H9 (cell line): ENCODE results near the gene TNFRSF21. TPM values are rescaled to one million over a fixed set of nuclear protein-coding genes. Genes with fewer than 3 reads are reported as not detected.
A peak's percentile ranks its signal among the peaks of the same experiment; 100 is the strongest.
"Not testable (repeated sequence)": the region's sequence is repeated elsewhere in the genome, so short reads cannot be mapped to it uniquely, and the experiment has no call there.

Source experiments
- DNase-seq: peaks from one replicate; pipeline ENCODE4 v3.0.0-alpha.2; 2017
- H2AFZ ChIP-seq: one replicate; pipeline ENCODE4 v1.6.1; 2013; ENCODE audit warnings: mild to moderate bottlenecking, low read length, control low read depth, moderate library complexity
- H2AK5ac ChIP-seq: 2 replicates; pipeline ENCODE4 v1.6.1; 2013; ENCODE audit warnings: low read length, control low read depth, mixed read lengths; ENCODE audit not compliant: insufficient read length
- H2BK120ac ChIP-seq: one replicate; pipeline ENCODE4 v1.6.1; 2013; ENCODE audit warnings: low read depth, mild to moderate bottlenecking, low read length, control low read depth, inconsistent platforms; ENCODE audit not compliant: poor library complexity, severe bottlenecking
- H2BK12ac ChIP-seq: 2 replicates; pipeline ENCODE4 v1.6.1; 2013; ENCODE audit warnings: low read length, control low read depth, mixed read lengths, low read depth; ENCODE audit not compliant: insufficient read length
- H2BK15ac ChIP-seq: 2 replicates; pipeline ENCODE4 v1.6.1; 2013; ENCODE audit warnings: low read depth, low read length, control low read depth
- H2BK20ac ChIP-seq: one replicate; pipeline ENCODE4 v1.6.1; 2013; ENCODE audit warnings: low read depth, mild to moderate bottlenecking, low read length, control low read depth, inconsistent platforms; ENCODE audit not compliant: poor library complexity, severe bottlenecking
- H2BK5ac ChIP-seq: 2 replicates; pipeline ENCODE4 v1.6.1; 2013; ENCODE audit warnings: low read length, control low read depth, mixed read lengths; ENCODE audit not compliant: insufficient read length
- H3K14ac ChIP-seq: 2 replicates; pipeline ENCODE4 v1.6.1; 2013; ENCODE audit warnings: low read length, control low read depth; ENCODE audit not compliant: insufficient read depth
- H3K18ac ChIP-seq: 2 replicates; pipeline ENCODE4 v1.6.1; 2013; ENCODE audit warnings: low read depth, mild to moderate bottlenecking, mixed read lengths, low read length, control low read depth; ENCODE audit not compliant: insufficient read length
- H3K23ac ChIP-seq: 2 replicates; pipeline ENCODE4 v1.6.1; 2013; ENCODE audit warnings: low read length, control low read depth, mixed read lengths, low read depth; ENCODE audit not compliant: insufficient read length
- H3K23me2 ChIP-seq: 2 replicates; pipeline ENCODE4 v1.6.1; 2013; ENCODE audit warnings: low read depth, mild to moderate bottlenecking, mixed read lengths, low read length, control low read depth; ENCODE audit not compliant: insufficient read length, poor library complexity, severe bottlenecking
- H3K27ac ChIP-seq: 2 replicates; pipeline ENCODE4 v1.5.1; 2013; ENCODE audit warnings: low read length, control low read depth, mixed read lengths, low read depth; ENCODE audit not compliant: insufficient read length
- H3K27me3 ChIP-seq: 2 replicates; pipeline ENCODE4 v1.6.1; 2013; ENCODE audit warnings: low read length, control low read depth, inconsistent platforms; ENCODE audit not compliant: insufficient read depth
- H3K4ac ChIP-seq: 2 replicates; pipeline ENCODE4 v1.6.1; 2013; ENCODE audit warnings: low read depth, mild to moderate bottlenecking, control low read depth, inconsistent platforms, low read length, moderate library complexity
- H3K4me1 ChIP-seq: 2 replicates; pipeline ENCODE4 v1.6.1; 2013; ENCODE audit warnings: low read length, control low read depth, inconsistent platforms; ENCODE audit not compliant: insufficient read depth
- H3K4me2 ChIP-seq: 2 replicates; pipeline ENCODE4 v1.6.1; 2013; ENCODE audit warnings: low read length, control low read depth, mixed read lengths; ENCODE audit not compliant: insufficient read length, insufficient read depth
- H3K56ac ChIP-seq: 2 replicates; pipeline ENCODE4 v1.6.1; 2013; ENCODE audit warnings: low read depth, mild to moderate bottlenecking, mixed read lengths, low read length, control low read depth; ENCODE audit not compliant: insufficient read length
- H3K79me1 ChIP-seq: 2 replicates; pipeline ENCODE4 v1.6.1; 2013; ENCODE audit warnings: low read depth, mild to moderate bottlenecking, moderate library complexity, low read length, control low read depth, inconsistent platforms; ENCODE audit not compliant: insufficient read depth, poor library complexity, severe bottlenecking
- H3K79me2 ChIP-seq: 2 replicates; pipeline ENCODE4 v1.6.1; 2013; ENCODE audit warnings: low read length, control low read depth, inconsistent platforms; ENCODE audit not compliant: insufficient read depth
- H3K9ac ChIP-seq: 2 replicates; pipeline ENCODE4 v1.6.1; 2013; ENCODE audit warnings: low read length, control low read depth, mixed read lengths; ENCODE audit not compliant: insufficient read length; ENCODE audit errors: extremely low read depth
- H3K9me3 ChIP-seq: one replicate; pipeline ENCODE4 v1.6.1; 2013; ENCODE audit warnings: low read depth, low read length, inconsistent platforms; ENCODE audit not compliant: control insufficient read depth
- H3T11ph ChIP-seq: one replicate; pipeline ENCODE4 v1.6.1; 2013; ENCODE audit warnings: mild to moderate bottlenecking, low read length, control low read depth, inconsistent platforms
- H4K20me1 ChIP-seq: one replicate; pipeline ENCODE4 v1.6.1; 2013; ENCODE audit not compliant: control insufficient read depth, insufficient read length, insufficient read depth
- H4K5ac ChIP-seq: 2 replicates; pipeline ENCODE4 v1.6.1; 2013; ENCODE audit warnings: low read depth, mild to moderate bottlenecking, mixed read lengths, low read length, control low read depth; ENCODE audit not compliant: insufficient read length
- H4K8ac ChIP-seq: replicated peaks from 2 replicates; pipeline ENCODE4 v1.6.1; 2013; ENCODE audit warnings: low read length, control low read depth, mixed read lengths, low read depth; ENCODE audit not compliant: insufficient read length
- H4K91ac ChIP-seq: 2 replicates; pipeline ENCODE4 v1.6.1; 2013; ENCODE audit warnings: low read depth, mild to moderate bottlenecking, moderate library complexity, mixed read lengths, low read length, control low read depth; ENCODE audit not compliant: insufficient read length
- H3K27ac Mint-ChIP-seq, 3 experiments: 2 replicates in 2 of 3; 3 replicates in 1 of 3; pipeline ENCODE4 v1.8.0; 2020 to 2021; ENCODE audit warnings: mixed read lengths in 3 of 3, mild to moderate bottlenecking in 1 of 3, moderate library complexity in 1 of 3
- H3K27me3 Mint-ChIP-seq: 2 replicates; pipeline ENCODE4 v1.8.0; 2021; ENCODE audit warnings: low read depth, mild to moderate bottlenecking, moderate library complexity, mixed read lengths
- H3K36me3 Mint-ChIP-seq, 3 experiments: 2 replicates in 2 of 3; 3 replicates in 1 of 3; pipeline ENCODE4 v1.8.0; 2020 to 2021; ENCODE audit warnings: low read depth in 3 of 3, mixed read lengths in 3 of 3; ENCODE audit not compliant: insufficient read depth in 1 of 3
- H3K4me1 Mint-ChIP-seq, 2 experiments: 2 replicates each; pipeline ENCODE4 v1.8.0; 2020; ENCODE audit warnings: mixed read lengths in 2 of 2
- H3K4me3 Mint-ChIP-seq, 2 experiments: 2 replicates in 1 of 2; 3 replicates in 1 of 2; pipeline ENCODE4 v1.8.0; 2020 to 2021; ENCODE audit warnings: mild to moderate bottlenecking in 2 of 2, mixed read lengths in 2 of 2, moderate library complexity in 1 of 2
- H3K9me3 Mint-ChIP-seq, 2 experiments: 2 replicates in 1 of 2; 3 replicates in 1 of 2; pipeline ENCODE4 v1.8.0; 2020; ENCODE audit warnings: mild to moderate bottlenecking in 2 of 2, mixed read lengths in 2 of 2, moderate library complexity in 1 of 2
- CTCF ChIP-seq: fragments of 200-600 bp; sonication (generic); conservative IDR thresholded peaks from 3 replicates; pipeline ENCODE4 v1.8.0; 2021; ENCODE audit warnings: antibody characterized with exemption, mild to moderate bottlenecking
- WGBS: extraction: QIAGEN DNeasy Blood & Tissue Kit; methylation state at CpG from one replicate; pipeline ENCODE4 v1.1.7; 2013; ENCODE audit warnings: missing lambda C conversion rate, low lambda C conversion rate, mixed read lengths; ENCODE audit not compliant: insufficient read length; ENCODE audit errors: extremely low coverage; 5-methylcytosine and 5-hydroxymethylcytosine counted together
- total RNA-seq: library from RNA; stranded (reverse); gene quantifications from 2 replicates; pipeline ENCODE4 v1.2.1, GENCODE V29; 2021

Gene TNFRSF21
- total RNA-seq, 1 experiment from 2014 or later, result 39.1 TPM

- Histone ChIP-seq H3K79me1 (no peaks in the 10 kb centered on the region), H2BK5ac (no peak overlapping the region), H4K20me1 (no peaks in the 10 kb centered on the region), H3T11ph (no peak overlapping the region), H3K18ac (no peak overlapping the region), H2BK15ac (no peak overlapping the region), H3K27ac (peak overlapping the region; percentile 93), H3K9me3 (no peaks in the 10 kb centered on the region), H3K23me2 (no peaks in the 10 kb centered on the region), H3K4ac (no peak overlapping the region), H3K23ac (no peak overlapping the region), H3K14ac (no peak overlapping the region), H2AK5ac (no peak overlapping the region), H4K8ac (no peak overlapping the region), H2BK20ac (no peak overlapping the region), H3K27me3 (no peaks in the 10 kb centered on the region), H2AFZ (no peak overlapping the region), H3K4me2 (no peak overlapping the region), H3K9ac (no peak overlapping the region), H4K5ac (no peak overlapping the region), H3K4me1 (peaks cover 16% of the 10 kb centered on the region), H4K91ac (no peak overlapping the region), H3K79me2 (no peaks in the 10 kb centered on the region), H2BK12ac (no peak overlapping the region), H3K56ac (no peak overlapping the region), H2BK120ac (no peak overlapping the region)
- WGBS, result no CpG with 5 or more reads among the region's 7 CpGs
- Mint-ChIP-seq H3K9me3 (peaks cover 4 to 5% of the 10 kb centered on the region in 2 experiments; a peak in 2 of 5 replicates), H3K36me3 (peaks cover 19 to 28% (median 27%) of the 10 kb centered on the region in 3 experiments), H3K27me3 (no peaks in the 10 kb centered on the region), H3K4me3 (no peak overlapping the region), H3K27ac (peak overlapping the region in 1 of 3 experiments; percentile 86; a peak in 2 of 7 replicates), H3K4me1 (peaks cover 23 to 24% of the 10 kb centered on the region in 2 experiments)
- no peak for TF ChIP-seq CTCF
- no peak for DNase-seq
Observed at GRCh38 chr6:47229255-47229654, 80.5 kb downstream of the TNFRSF21 start.

- peaks cover 21 to 22% of the 10 kb centered on the region in 2 experiments for H3K4me1 Mint-ChIP-seq
- H2BK120ac ChIP-seq, result not testable (repeated sequence)
Observed at GRCh38 chr6:47228093-47228492, 81.6 kb downstream of the TNFRSF21 start.

More at GRCh38 chr6:47228093-47228492, 81.6 kb downstream of the TNFRSF21 start:
- H3K79me2 ChIP-seq, H2BK15ac ChIP-seq, DNase-seq, H3K9me3 Mint-ChIP-seq, H3K4me3 Mint-ChIP-seq, H3K23ac ChIP-seq, H3K56ac ChIP-seq, H2BK20ac ChIP-seq, H3K4ac ChIP-seq, H3K18ac ChIP-seq, H3K9ac ChIP-seq, H3K27me3 Mint-ChIP-seq, H3K79me1 ChIP-seq, H2AFZ ChIP-seq, H4K91ac ChIP-seq, H3T11ph ChIP-seq, H3K14ac ChIP-seq, H2AK5ac ChIP-seq, H3K27ac ChIP-seq, H4K5ac ChIP-seq, H4K8ac ChIP-seq, H3K9me3 ChIP-seq, H3K27me3 ChIP-seq, H3K27ac Mint-ChIP-seq, H2BK12ac ChIP-seq, H4K20me1 ChIP-seq, H3K23me2 ChIP-seq, H2BK5ac ChIP-seq, H3K4me2 ChIP-seq: not testable (repeated sequence)
- H3K36me3 Mint-ChIP-seq, result peaks cover 15 to 23% (median 22%) of the 10 kb centered on the region in 3 experiments
- WGBS, result no CpG with 5 or more reads among the region's 3 CpGs
- peaks cover 14% of the 10 kb centered on the region for H3K4me1 ChIP-seq
